HepG2 (cell line): ENCODE measurements around the gene ALDH4A1. TPM values are rescaled to one million over a fixed set of nuclear protein-coding genes. Genes with fewer than 3 reads are reported as not detected.

Experiments used
- AGO1 ChIP-seq: fragments of 200-400 bp; formaldehyde crosslinking; IDR thresholded peaks from 2 replicates; pipeline ENCODE4 v1.6.1; 2017; ENCODE audit warnings: mild to moderate bottlenecking, low read depth, low read length, moderate library complexity; ENCODE audit not compliant: poor library complexity, severe bottlenecking
- GATA4 ChIP-seq: sonication (generic); IDR thresholded peaks from 2 replicates; pipeline ENCODE4 v1.6.1; 2016; ENCODE audit warnings: antibody characterized with exemption, low read depth, borderline replicate concordance
- KDM1A ChIP-seq: IDR thresholded peaks from 2 replicates; pipeline ENCODE4 v1.6.1; 2016; ENCODE audit warnings: missing compliant biosample characterization
- MTA1 ChIP-seq: sonication (generic); formaldehyde crosslinking; IDR thresholded peaks from 2 replicates; pipeline ENCODE4 v1.4.0; 2020; ENCODE audit warnings: missing genetic modification reagents, mild to moderate bottlenecking, borderline replicate concordance
- NFE2L2 ChIP-seq: fragments of 150-350 bp; IDR thresholded peaks from 2 replicates; pipeline ENCODE4 v1.6.1; 2014; ENCODE audit warnings: low read length
- RBM39 ChIP-seq: fragments of 200-400 bp; formaldehyde crosslinking; IDR thresholded peaks from one replicate; pipeline ENCODE4 v1.6.1; 2018; ENCODE audit warnings: antibody characterized with exemption, mild to moderate bottlenecking, low read depth, low read length; ENCODE audit not compliant: poor library complexity, severe bottlenecking
- RCOR2 ChIP-seq: IDR thresholded peaks from 2 replicates; pipeline ENCODE4 v1.6.1; 2016; ENCODE audit warnings: missing biosample characterization, missing genetic modification reagents
- SNAPC4 ChIP-seq: sonication (generic); formaldehyde crosslinking; IDR thresholded peaks from 2 replicates; pipeline ENCODE4 v1.4.0; 2020; ENCODE audit warnings: mild to moderate bottlenecking, missing genetic modification reagents
- SP140L ChIP-seq: sonication (generic); formaldehyde crosslinking; IDR thresholded peaks from 2 replicates; pipeline ENCODE4 v1.4.0; 2020; ENCODE audit warnings: missing genetic modification reagents, borderline replicate concordance
- TERF1 ChIP-seq: sonication (generic); formaldehyde crosslinking; IDR thresholded peaks from 2 replicates; pipeline ENCODE4 v1.8.0; 2022; ENCODE audit warnings: mild to moderate bottlenecking, missing genetic modification reagents, moderate library complexity
- ZNF263 ChIP-seq: sonication (generic); formaldehyde crosslinking; IDR thresholded peaks from 2 replicates; pipeline ENCODE4 v1.4.0; 2020; ENCODE audit warnings: missing genetic modification reagents
- ZNF782 ChIP-seq: sonication (generic); formaldehyde crosslinking; IDR thresholded peaks from 2 replicates; pipeline ENCODE4 v1.4.0; 2020; ENCODE audit warnings: missing genetic modification reagents, mild to moderate bottlenecking, borderline replicate concordance
- ZNF816 ChIP-seq: sonication (generic); formaldehyde crosslinking; IDR thresholded peaks from 2 replicates; pipeline ENCODE4 v1.8.0; 2022; ENCODE audit warnings: missing genetic modification reagents, mild to moderate bottlenecking, borderline replicate concordance
- polyA plus RNA-seq, 8 experiments: library from polyadenylated mRNA; depleted of rRNA in 3 of 8; stranded (reverse) in 7 of 8; unstranded in 1 of 8; fragments of >200 nt; fragmentation: Illumina TruSeq in 4 of 8; extraction: Trizol in 4 of 8; gene quantifications; 2 replicates each; pipeline versions ENCODE4 v1.2.1 to v1.2.3, GENCODE V29; 2011 to 2016; ENCODE audit warnings: low read depth in 4 of 8, missing spikeins in 1 of 8, mixed read lengths in 1 of 8; ENCODE audit not compliant: insufficient read depth in 1 of 8
- total RNA-seq, 5 experiments: library from RNA; depleted of rRNA; stranded (reverse); fragments of >200 nt; fragmentation: Illumina TruSeq; extraction: Trizol; gene quantifications; 2 replicates each; pipeline ENCODE4 v1.2.3, GENCODE V29; 2016; ENCODE audit warnings: low read depth in 1 of 5
- TF ChIP-seq, protein P1 (sequence below): sonication (generic); formaldehyde crosslinking; IDR thresholded peaks from 2 replicates; pipeline ENCODE4 v1.4.0; 2020; ENCODE audit warnings: missing genetic modification reagents
- TF ChIP-seq, protein P2 (sequence below): sonication (generic); formaldehyde crosslinking; IDR thresholded peaks from 2 replicates; pipeline ENCODE4 v1.8.1; 2023; ENCODE audit warnings: mild to moderate bottlenecking, missing genetic modification reagents

Gene ALDH4A1
- total and polyA plus RNA-seq, 2 of the 13 experiments (the other 11 are each of a cell fraction or from before 2014, with no cell fraction given): 76.4 to 240 TPM

DNA sequence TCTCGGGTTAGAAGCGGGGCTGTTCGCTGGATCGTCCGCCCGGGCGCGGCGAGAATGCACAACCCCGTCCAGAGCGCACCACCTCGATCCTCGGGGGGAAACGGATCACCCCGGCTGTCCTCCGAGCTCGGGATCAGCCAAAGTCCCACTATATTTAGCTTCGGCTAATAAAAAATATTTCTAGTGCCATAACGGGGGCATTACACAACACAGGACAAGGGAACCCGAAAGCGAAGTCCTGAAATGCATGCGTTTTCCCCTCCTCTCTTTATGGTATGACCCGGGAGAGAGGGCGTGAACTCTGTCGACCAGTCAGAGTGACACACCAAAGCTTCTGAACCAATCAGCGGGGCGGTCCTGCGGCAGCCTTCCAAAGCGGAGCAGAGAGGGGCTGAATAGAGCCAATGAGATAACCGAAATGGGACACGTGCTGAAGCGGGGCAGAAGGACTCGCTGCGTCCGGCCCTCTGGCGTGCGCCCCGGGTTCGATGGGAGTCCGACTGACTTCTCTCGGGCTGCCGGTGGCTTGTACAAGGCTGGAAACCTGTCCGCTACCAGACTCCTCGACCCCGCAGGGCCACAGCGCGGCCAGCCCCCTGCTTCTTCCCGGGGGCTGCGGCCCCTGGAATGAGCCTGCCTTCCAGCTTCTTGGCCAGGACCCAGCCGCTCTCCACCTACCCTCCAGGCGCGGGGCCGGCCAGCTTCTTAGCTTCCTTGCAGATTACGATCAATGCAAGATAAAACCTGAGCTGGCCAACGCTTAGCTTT lies at the start of gene ALDH4A1 (continued):
- TF ChIP-seq, protein P1, sequence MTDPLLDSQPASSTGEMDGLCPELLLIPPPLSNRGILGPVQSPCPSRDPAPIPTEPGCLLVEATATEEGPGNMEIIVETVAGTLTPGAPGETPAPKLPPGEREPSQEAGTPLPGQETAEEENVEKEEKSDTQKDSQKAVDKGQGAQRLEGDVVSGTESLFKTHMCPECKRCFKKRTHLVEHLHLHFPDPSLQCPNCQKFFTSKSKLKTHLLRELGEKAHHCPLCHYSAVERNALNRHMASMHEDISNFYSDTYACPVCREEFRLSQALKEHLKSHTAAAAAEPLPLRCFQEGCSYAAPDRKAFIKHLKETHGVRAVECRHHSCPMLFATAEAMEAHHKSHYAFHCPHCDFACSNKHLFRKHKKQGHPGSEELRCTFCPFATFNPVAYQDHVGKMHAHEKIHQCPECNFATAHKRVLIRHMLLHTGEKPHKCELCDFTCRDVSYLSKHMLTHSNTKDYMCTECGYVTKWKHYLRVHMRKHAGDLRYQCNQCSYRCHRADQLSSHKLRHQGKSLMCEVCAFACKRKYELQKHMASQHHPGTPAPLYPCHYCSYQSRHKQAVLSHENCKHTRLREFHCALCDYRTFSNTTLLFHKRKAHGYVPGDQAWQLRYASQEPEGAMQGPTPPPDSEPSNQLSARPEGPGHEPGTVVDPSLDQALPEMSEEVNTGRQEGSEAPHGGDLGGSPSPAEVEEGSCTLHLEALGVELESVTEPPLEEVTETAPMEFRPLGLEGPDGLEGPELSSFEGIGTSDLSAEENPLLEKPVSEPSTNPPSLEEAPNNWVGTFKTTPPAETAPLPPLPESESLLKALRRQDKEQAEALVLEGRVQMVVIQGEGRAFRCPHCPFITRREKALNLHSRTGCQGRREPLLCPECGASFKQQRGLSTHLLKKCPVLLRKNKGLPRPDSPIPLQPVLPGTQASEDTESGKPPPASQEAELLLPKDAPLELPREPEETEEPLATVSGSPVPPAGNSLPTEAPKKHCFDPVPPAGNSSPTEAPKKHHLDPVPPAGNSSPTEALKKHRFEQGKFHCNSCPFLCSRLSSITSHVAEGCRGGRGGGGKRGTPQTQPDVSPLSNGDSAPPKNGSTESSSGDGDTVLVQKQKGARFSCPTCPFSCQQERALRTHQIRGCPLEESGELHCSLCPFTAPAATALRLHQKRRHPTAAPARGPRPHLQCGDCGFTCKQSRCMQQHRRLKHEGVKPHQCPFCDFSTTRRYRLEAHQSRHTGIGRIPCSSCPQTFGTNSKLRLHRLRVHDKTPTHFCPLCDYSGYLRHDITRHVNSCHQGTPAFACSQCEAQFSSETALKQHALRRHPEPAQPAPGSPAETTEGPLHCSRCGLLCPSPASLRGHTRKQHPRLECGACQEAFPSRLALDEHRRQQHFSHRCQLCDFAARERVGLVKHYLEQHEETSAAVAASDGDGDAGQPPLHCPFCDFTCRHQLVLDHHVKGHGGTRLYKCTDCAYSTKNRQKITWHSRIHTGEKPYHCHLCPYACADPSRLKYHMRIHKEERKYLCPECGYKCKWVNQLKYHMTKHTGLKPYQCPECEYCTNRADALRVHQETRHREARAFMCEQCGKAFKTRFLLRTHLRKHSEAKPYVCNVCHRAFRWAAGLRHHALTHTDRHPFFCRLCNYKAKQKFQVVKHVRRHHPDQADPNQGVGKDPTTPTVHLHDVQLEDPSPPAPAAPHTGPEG: no peak
- TF ChIP-seq ZNF782 (CRISPR knock-in tag) (no peak), ZNF816 (CRISPR knock-in tag) (no peak), NFE2L2 (no peak), SNAPC4 (CRISPR knock-in tag) (no peak), RBM39 (peak; percentile 75), ZNF263 (CRISPR knock-in tag) (no peak; the same call in 1 of the 2 replicates), GATA4 (no peak), AGO1 (peak; percentile 66), MTA1 (CRISPR knock-in tag) (no peak), KDM1A (CRISPR knock-in tag) (no peak), RCOR2 (CRISPR knock-in tag) (no peak), SP140L (CRISPR knock-in tag) (no peak), TERF1 (no peak)
- TF ChIP-seq, protein P2, sequence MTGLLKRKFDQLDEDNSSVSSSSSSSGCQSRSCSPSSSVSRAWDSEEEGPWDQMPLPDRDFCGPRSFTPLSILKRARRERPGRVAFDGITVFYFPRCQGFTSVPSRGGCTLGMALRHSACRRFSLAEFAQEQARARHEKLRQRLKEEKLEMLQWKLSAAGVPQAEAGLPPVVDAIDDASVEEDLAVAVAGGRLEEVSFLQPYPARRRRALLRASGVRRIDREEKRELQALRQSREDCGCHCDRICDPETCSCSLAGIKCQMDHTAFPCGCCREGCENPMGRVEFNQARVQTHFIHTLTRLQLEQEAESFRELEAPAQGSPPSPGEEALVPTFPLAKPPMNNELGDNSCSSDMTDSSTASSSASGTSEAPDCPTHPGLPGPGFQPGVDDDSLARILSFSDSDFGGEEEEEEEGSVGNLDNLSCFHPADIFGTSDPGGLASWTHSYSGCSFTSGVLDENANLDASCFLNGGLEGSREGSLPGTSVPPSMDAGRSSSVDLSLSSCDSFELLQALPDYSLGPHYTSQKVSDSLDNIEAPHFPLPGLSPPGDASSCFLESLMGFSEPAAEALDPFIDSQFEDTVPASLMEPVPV (CRISPR knock-in tag): peak; percentile 34; the same call in 1 of the 2 replicates
